Right lobe of liver (tissue), 6 donors: ENCODE data around the gene CUX1. TPM values are rescaled to one million over a fixed set of nuclear protein-coding genes. Genes with fewer than 3 reads are reported as not detected.

Experiments used
- ATAC-seq, 4 donors: fragments of 200-7000 bp; cut with Tn5 transposase; one replicate each; pipeline ENCODE4 v1.9.1; 2020; ENCODE audit warnings: mild to moderate bottlenecking in 4 of 4, moderate library complexity in 4 of 4
- DNase-seq, 3 donors: peaks; one replicate each; pipeline ENCODE4 v3.0.0-alpha.2; 2020
- H3K27ac ChIP-seq, 3 donors: fragments of 200-600 bp; one replicate each; pipeline ENCODE4 v1.8.0; 2022
- H3K27me3 ChIP-seq, 2 donors: fragments of 200-600 bp; one replicate each; pipeline ENCODE4 v1.8.0; 2022
- H3K36me3 ChIP-seq, 4 donors: fragments of 200-600 bp; sonication (generic) in 1 of 4; one replicate each; pipeline versions ENCODE4 v1.5.1 to v1.8.0; 2017 to 2022; ENCODE audit warnings: control low read depth in 1 of 4
- H3K4me1 ChIP-seq, 4 donors: fragments of 200-600 bp; sonication (generic) in 1 of 4; one replicate each; pipeline versions ENCODE4 v1.5.1 to v1.8.0; 2017 to 2022; ENCODE audit warnings: control low read depth in 1 of 4
- H3K4me3 ChIP-seq, 3 donors: fragments of 200-600 bp; one replicate each; pipeline ENCODE4 v1.8.0; 2022
- H3K9me3 ChIP-seq, 4 donors: fragments of 200-600 bp; sonication (generic) in 1 of 4; one replicate each; pipeline versions ENCODE4 v1.5.1 to v1.8.0; 2017 to 2022; ENCODE audit warnings: control low read depth in 1 of 4
- CTCF ChIP-seq, 4 donors: fragments of 200-600 bp in 3 of 4; fragments of 450-650 bp in 1 of 4; IDR thresholded peaks; one replicate each; pipeline versions ENCODE4 v1.5.1 to v1.8.0; 2016 to 2022; ENCODE audit warnings: antibody characterized with exemption in 4 of 4, mild to moderate bottlenecking in 2 of 4
- POLR2A ChIP-seq: fragments of 450-650 bp; IDR thresholded peaks from one replicate; pipeline ENCODE4 v1.6.1; 2017; ENCODE audit warnings: antibody characterized with exemption, mild to moderate bottlenecking
- WGBS: methylation state at CpG from one replicate; pipeline ENCODE4 v1.1.6; 2018; ENCODE audit warnings: low coverage, low lambda C conversion rate; ENCODE audit not compliant: insufficient coverage; ENCODE audit errors: missing lambda C conversion rate; 5-methylcytosine and 5-hydroxymethylcytosine counted together
- intact Hi-C, 2 donors: fragments of 100-400 bp; cut with DNase I; formaldehyde crosslinking; loops; one replicate each; pipeline versions ENCODE4 v1.11.2 to v1.14.1; 2022
- total RNA-seq, 6 experiments: library from RNA; depleted of rRNA in 2 of 6; stranded (reverse); fragments of >200 nt in 2 of 6; fragmentation: NEBNext Ultra II Directional in 3 of 6; extraction: Animal tissue kit (Norgen Biotek cat#: 25700) in 3 of 6; gene quantifications; one replicate each; pipeline versions ENCODE4 v1.1.0 to v1.2.4, GENCODE V29; 2016 to 2023
- donor health status: DM: no; HTN: yes; CAD: no.
- donor health status: DM: no; HTN: no; CAD: no.
- donor health status: DM: no; HTN: no; CAD: no.
- donor health status: DM: no; HTN: yes; CAD: no.
- donor health status: DM: no; HTN: yes; CAD: no.

Gene CUX1
- total RNA-seq, 6 experiments from 2014 or later, result 34.3 to 53.1 (median 40.6) TPM

- no peak overlapping the region for H3K4me3 ChIP-seq
- H3K4me1 ChIP-seq, result peaks cover 0 to 5% (median 0%) of the 10 kb centered on the region in 4 donors
- intact Hi-C loops, result no loop called here
- no peak for ATAC-seq
- H3K27ac ChIP-seq, result no peak overlapping the region
- DNase-seq, result peak in 1 of 3 donors; percentile 27
- H3K36me3 ChIP-seq, result peaks cover 0 to 8% (median under 1%) of the 10 kb centered on the region in 4 donors
- H3K27me3 ChIP-seq, result no peaks in the 10 kb centered on the region
- H3K9me3 ChIP-seq, result no peaks in the 10 kb centered on the region
- 100% methylated on average over 8 of the region's 10 CpGs for WGBS
- TF ChIP-seq CTCF (IDR thresholded peaks at IDR 0.05) (no peak), POLR2A (no peak)
These were observed 278.5 kb downstream of the CUX1 start for GRCh38 chr7:102096012-102096332.

- no peaks in the 10 kb centered on the region for H3K27me3 ChIP-seq
- H3K9me3 ChIP-seq, result no peaks in the 10 kb centered on the region
- peaks cover 0 to 14% (median under 1%) of the 10 kb centered on the region in 4 donors for H3K36me3 ChIP-seq
- H3K27ac ChIP-seq, result no peak overlapping the region
- no peak overlapping the region for H3K4me3 ChIP-seq
- 95% methylated on average over 10 of the region's 19 CpGs for WGBS
- TF ChIP-seq CTCF (IDR thresholded peaks at IDR 0.05), result no peak
- no peak for TF ChIP-seq POLR2A
- intact Hi-C loops, result no loop called here
- H3K4me1 ChIP-seq, result peaks cover 0 to 5% (median 0%) of the 10 kb centered on the region in 4 donors
- no peak for ATAC-seq
- no peak for DNase-seq
These were observed 279.4 kb downstream of the CUX1 start for GRCh38 chr7:102096706-102097427.

GRCh38 chr7:102097601-102098161 lies 280.3 kb downstream of the CUX1 start:
- 65% methylated on average over 12 of the region's 13 CpGs for WGBS
- intact Hi-C loops, result no loop called here

GRCh38 chr7:102098986-102099385 lies 281.6 kb downstream of the CUX1 start:
- 90% methylated on average over 5 of the region's 6 CpGs for WGBS
- intact Hi-C loops, result no loop called here
- Histone ChIP-seq H3K4me1 (peaks cover 0 to 5% (median 0%) of the 10 kb centered on the region in 4 donors), H3K27me3 (no peaks in the 10 kb centered on the region), H3K27ac (no peak overlapping the region), H3K9me3 (no peaks in the 10 kb centered on the region), H3K4me3 (no peak overlapping the region), H3K36me3 (peaks cover 0 to 16% (median 2%) of the 10 kb centered on the region in 4 donors)
- ATAC-seq (no peak), DNase-seq (no peak)
- TF ChIP-seq CTCF (IDR thresholded peaks at IDR 0.05) (no peak), POLR2A (no peak)

More at GRCh38 chr7:102097601-102098161, 280.3 kb downstream of the CUX1 start:
- no peaks in the 10 kb centered on the region for H3K27me3 ChIP-seq
- DNase-seq, result no peak
- TF ChIP-seq CTCF (IDR thresholded peaks at IDR 0.05) (no peak), POLR2A (no peak)
- no peaks in the 10 kb centered on the region for H3K9me3 ChIP-seq
- peaks cover 0 to 5% (median 0%) of the 10 kb centered on the region in 4 donors for H3K4me1 ChIP-seq
- H3K36me3 ChIP-seq, result peaks cover 0 to 16% (median under 1%) of the 10 kb centered on the region in 4 donors
- peak in 2 of 4 donors; percentile 22 to 58 for ATAC-seq
- no peak overlapping the region for H3K27ac ChIP-seq
- H3K4me3 ChIP-seq, result no peak overlapping the region
